Measurements from ENCODE around the gene LARP4B.
"Not testable (repeated sequence)": the region's sequence is repeated elsewhere in the genome, so short reads cannot be mapped to it uniquely, and the experiment has no call there.

The LARP4B gene

DNA sequence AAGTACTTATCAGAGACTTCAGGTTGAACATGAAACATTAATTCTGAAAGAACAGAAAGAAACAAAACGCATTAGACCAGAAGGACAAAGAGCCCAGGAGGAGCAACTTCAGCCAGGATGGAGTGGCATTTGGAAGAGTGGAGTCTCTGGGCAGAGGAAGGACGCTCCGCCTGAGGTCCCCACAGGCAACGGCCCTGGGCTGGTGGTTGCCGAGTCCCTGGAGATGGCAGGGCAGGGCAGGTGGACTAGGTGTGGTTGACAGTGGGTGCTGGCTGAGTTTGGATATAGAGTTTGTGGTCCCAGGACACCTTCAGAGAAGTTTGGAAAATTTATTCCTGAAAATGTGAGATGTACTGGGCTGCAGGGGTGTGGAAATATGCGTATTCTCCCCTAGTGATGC, 27.4 kb upstream of the LARP4B start:
- FAIRE-seq, result no peak

GRCh38 chr10:958106-958505, 26.6 kb upstream of the LARP4B start:
- FAIRE-seq (no peak), DNase-seq (ENCODE audit: insufficient read length, low spot score) (no peak)

More for the DNA sequence above, 27.4 kb upstream of the LARP4B start:
- DNase-seq (ENCODE audit: insufficient read length, low spot score), result no peak

- no peak for FAIRE-seq
- DNase-seq (ENCODE audit: insufficient read length, low spot score), result no peak
These were observed 24.3 kb upstream of the LARP4B start for GRCh38 chr10:955820-956217.

DNA sequence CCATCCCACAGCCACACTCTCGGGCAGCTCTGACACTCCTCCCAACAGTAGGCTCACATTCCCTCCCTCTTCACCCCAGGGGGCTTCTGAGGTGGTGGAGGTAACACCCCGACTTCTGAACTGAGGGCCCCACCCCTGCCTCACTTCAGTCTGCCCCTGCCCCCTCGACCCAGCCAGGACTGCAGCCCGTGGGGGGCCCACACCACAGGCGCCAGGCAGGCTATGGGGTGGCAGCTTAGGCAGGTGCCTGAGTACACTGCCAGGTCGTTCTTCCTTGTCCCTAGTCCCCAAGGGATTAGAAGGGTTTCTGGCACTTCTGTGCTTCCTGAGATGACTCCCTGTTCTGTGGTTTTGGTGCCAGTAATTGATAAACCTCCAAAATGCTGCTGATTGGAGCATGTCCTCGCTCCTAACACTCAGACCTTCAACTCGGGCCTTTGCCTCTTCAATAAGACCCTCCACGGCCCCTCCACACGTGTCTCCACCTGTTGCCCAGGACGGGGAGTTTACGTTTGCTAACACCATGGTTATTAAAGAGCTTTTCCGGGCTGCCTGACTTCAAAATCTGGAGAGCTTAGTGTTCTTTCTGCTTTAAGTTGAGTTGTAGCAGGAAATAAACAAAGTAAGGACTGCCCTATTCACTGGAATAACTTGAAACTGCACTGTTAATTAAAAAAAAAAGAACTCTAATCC, 23.8 kb upstream of the LARP4B start:
- DNase-seq (ENCODE audit: insufficient read length, low spot score) (no peak), FAIRE-seq (no peak)

DNA sequence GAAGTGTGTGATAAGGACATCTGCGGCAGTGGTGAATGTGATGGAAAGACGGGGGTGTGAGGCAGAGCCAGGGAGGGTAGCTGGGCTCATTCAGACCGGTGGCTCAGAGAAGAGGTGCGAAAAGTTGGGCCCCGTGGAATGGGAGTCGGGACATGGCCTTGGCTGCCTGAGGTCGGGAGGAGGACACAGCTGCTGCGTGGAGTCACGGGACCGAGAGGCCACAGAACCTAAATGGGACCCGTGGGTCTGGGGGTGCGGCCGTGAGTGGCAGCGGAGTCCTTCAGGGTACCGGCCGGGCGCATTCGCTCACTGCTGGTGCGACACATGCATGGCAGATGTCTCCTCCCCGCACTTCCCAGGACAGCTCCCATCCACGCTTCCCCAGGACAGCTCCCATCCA, 22.9 kb upstream of the LARP4B start:
- DNase-seq (ENCODE audit: insufficient read length, low spot score) (no peak), FAIRE-seq (no peak)

DNA sequence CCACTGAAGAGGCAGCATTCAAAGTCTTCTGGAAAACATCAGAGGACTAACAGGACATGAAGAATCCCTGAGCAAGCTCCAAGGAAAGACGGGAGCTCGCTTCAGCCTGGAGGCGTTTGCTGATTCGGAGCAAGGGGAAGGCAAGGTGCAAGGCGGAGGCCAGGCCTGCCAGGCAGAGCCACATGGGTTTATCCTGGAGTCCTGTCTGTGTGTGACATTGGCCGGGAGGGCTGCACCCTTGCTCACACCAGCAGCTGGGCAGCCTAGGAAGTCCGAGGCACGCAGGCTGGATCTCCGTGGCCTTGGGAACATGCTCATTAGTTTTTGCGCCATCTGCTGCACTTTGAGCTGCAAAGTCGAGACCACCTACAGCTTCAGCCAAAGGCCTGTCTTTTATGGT, 22.3 kb upstream of the LARP4B start:
- DNase-seq (ENCODE audit: insufficient read length, low spot score) (no peak), FAIRE-seq (no peak)

DNA sequence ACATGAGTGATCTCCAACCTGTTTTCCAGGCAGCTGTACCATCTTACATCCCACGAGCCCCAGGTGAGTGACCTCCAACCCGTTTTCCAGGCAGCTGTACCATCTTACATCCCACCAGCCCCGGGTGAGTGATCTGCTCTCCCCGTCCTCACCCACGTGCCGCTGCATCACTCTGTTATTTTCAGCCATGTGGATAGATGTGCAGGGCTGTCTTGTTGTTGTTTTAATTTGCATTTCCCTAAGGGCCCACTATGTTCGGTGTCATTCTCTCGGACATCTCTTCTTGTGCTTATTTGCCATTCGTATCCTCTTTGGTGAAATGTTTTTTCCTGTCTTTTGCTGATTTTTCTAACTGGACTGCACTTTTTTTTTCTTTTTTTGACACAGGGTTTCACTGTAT, 17.9 kb upstream of the LARP4B start:
- FAIRE-seq (no peak), DNase-seq (ENCODE audit: insufficient read length, low spot score) (no peak)

GRCh38 chr10:948347-948746, 16.8 kb upstream of the LARP4B start:
- FAIRE-seq, result no peak
- DNase-seq (ENCODE audit: insufficient read length, low spot score), result no peak

GRCh38 chr10:947881-948280, 16.4 kb upstream of the LARP4B start:
- FAIRE-seq (no peak), DNase-seq (ENCODE audit: insufficient read length, low spot score) (no peak)

DNA sequence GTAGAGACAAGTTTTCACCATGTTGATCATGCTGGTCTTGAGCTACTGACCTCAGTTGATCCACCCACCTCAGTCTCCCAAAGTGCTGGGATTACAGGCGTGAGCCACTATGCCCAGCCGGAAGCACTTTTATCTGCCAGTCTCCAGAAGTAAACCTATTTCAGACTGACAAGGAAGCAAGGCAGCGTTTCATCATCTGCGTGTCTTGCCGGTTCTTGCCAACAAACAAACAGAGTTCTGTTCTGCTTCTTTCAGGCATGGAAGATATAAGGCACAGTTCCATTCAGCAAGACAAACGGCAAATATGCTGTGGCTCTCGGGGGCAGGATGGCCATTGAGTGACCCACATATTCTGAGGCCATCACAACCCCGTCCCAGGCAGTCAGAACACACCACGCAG, 15.5 kb upstream of the LARP4B start:
- no peak for DNase-seq (ENCODE audit: insufficient read length, low spot score)
- FAIRE-seq, result no peak

DNA sequence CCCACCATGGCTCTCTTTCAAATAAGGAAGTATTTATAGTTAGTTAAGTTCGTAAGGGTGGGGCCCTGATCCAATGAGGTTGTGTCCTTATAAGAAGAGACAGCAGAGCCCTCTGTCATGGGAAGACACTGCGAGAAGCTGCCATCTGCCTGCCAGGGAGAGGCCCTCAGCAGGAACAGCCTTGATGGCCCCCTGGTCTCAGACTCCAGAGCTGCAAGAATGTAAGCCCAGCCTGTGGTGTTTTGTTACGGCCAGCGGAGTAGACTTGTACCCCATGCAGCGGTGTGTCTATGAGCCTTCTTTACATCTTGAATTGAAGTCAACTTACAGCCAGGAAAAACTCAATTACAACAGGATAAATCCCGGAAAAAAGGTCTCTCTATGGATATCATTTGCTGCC, 14.3 kb upstream of the LARP4B start:
- FAIRE-seq (no peak), DNase-seq (ENCODE audit: insufficient read length, low spot score) (no peak)

DNA sequence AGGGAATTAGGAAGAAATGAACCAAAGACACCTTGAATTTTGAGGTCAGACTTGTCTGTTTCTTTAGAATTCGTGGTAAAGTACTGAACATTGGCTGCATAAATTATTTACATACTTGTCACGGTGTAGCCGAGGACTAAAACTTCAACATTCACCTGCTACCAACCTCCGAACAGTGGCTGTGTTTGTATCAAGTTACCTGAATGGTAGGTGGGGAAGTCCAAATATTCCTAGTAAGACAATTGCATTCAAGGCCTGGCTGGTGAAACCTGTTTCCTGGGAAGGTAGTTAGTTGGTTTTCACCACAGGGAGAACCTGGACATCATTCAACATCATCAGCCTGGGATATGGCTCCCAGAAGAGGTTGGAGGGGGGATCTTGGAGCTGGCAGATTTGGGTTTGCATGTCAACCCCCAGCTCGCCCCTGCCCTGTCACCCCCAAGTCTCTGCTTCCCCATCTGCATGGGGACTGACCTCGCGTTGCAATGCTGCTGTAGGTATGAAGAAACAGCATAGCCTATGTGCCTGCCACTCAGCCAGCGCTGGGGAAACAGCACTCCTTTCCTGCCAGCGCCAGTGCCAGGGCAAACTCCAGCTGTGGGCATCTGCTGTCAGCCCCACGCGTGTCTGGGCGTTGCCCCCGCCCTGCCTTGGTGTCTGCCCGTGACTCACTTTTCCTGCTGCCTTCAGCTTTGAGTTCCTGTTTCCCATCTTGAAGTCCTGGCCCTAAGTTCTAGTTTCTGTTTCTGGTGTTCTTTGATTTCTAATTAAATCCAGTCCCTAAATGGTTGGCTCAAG, 12.7 kb upstream of the LARP4B start:
- FAIRE-seq (no peak), DNase-seq (ENCODE audit: insufficient read length, low spot score) (peak; percentile 40)

DNA sequence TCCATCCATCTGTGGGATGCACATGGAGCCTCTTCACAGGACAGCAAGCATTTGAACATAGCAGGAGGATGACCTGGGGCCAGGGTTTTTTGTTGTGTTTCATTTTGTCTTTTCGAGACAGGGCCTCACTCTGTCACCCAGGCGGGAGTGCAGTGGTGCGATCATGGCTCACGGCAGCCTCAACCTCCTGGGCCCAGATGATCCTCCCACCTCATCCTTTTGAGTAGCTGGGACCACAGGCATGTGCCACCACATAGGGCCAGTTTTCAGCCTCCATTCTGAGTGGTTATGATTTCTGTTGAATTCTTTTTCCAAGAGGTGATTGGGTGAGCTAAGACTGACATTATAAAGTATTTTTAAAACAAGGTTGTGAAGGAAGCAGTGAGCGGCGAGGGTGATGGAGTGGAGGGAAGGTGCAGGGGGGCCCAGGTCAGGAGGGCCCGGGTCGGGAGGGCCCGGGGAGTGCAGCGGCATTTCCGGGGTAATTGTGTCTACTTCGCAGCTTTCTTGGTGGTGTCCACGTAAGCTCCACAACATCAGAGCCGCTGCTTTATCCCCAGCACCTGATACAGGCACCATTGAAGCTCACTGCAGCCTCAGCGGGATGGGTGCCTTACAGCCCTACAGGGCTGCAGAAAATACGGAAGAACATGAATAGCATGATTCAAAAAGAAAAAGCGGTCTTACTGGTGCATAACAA, 12.0 kb upstream of the LARP4B start:
- no peak for DNase-seq (ENCODE audit: insufficient read length, low spot score)
- FAIRE-seq, result peak; percentile 92

DNA sequence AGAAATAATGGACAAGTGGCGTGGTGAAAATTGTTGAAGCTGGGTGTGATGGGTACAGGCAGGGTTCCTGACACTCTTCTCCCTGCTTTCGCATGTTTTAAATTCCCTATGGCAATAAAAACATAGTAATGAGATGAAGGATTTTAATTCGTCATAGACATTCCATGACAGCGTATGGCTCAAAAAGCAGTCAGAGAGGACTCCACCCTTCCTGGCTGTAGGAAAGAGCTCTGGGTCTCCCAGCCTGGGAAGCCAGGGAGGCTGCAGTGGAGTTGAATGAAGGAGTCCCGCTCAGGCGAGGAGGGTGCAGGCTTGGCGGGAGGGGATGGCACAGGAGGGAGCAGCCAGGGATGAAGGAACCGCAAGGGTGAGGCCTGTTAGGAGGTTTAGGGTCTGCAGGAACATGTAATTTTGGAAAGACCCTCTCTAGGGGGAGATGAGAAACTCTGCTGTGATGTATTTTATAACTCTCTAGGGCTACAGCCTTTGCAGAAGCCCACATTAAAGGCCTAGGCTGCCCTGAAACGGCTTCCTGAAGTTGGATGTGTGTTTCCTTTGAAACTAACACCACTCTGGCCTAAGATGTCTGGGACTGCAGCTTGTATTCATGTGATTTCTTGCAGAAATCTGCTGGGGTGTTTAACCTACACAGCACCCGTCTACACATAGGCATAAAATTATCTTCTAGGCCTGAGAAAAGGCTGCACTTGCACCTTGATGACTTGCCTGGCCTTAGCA, 7.6 kb upstream of the LARP4B start:
- no peak for DNase-seq (ENCODE audit: insufficient read length, low spot score)
- no peak for FAIRE-seq

GRCh38 chr10:934746-935406, 3.4 kb upstream of the LARP4B start:
- FAIRE-seq (no peak), DNase-seq (ENCODE audit: insufficient read length, low spot score) (no peak)

GRCh38 chr10:934165-934564, 2.7 kb upstream of the LARP4B start:
- not testable (repeated sequence) for FAIRE-seq; DNase-seq (ENCODE audit: insufficient read length, low spot score)

- DNase-seq (ENCODE audit: insufficient read length, low spot score), result no peak
- FAIRE-seq, result no peak
These were observed 1.1 kb upstream of the LARP4B start for GRCh38 chr10:932589-932988.

- FAIRE-seq, result no peak
- DNase-seq (ENCODE audit: insufficient read length, low spot score), result no peak
These were observed 730 bp downstream of the LARP4B start for GRCh38 chr10:930625-931325.

DNA sequence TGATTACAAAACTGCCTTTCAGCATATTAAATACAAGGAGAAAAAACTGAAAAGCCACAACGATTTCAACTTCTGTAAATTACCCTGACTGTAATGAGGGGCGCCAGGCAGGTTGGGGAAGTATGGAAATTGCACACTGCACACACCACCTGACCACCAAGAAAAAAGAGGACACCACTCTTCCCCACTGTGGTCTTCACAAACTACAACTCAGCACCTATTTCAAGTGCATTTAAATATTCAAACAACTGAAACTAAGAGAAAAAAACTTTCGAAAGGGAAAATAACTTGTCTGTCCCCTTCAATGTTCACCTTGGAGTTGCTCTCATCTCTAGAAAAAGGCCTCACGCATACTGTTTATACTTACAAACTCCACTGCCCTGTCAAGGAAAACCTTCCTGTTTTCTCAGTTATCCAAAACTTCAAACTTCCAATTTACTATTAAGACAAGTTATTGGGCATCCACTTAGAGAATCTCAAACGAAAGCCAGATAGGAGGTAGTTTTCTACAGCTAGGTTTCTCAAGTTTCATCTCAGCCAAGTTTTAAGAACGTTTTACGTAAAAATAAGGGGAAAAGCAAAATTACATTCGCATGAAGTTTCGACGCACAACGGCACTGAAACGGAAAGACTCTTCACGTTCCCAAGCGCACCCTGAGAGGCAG, 1.4 kb downstream of the LARP4B start:
- DNase-seq (ENCODE audit: insufficient read length, low spot score) (peak; percentile 30), FAIRE-seq (peak; percentile 90)
